GM19467 (cell line): ENCODE results near the gene TCEAL4.
"Not testable (repeated sequence)": the region's sequence is repeated elsewhere in the genome, so short reads cannot be mapped to it uniquely, and the experiment has no call there.

Experiments used
- ATAC-seq: cut with Tn5 transposase; IDR thresholded peaks from one replicate; pipeline ENCODE4 v1.9.1; 2021; ENCODE audit warnings: mild to moderate bottlenecking, moderate library complexity; ENCODE audit not compliant: unreplicated experiment

Gene TCEAL4

DNA sequence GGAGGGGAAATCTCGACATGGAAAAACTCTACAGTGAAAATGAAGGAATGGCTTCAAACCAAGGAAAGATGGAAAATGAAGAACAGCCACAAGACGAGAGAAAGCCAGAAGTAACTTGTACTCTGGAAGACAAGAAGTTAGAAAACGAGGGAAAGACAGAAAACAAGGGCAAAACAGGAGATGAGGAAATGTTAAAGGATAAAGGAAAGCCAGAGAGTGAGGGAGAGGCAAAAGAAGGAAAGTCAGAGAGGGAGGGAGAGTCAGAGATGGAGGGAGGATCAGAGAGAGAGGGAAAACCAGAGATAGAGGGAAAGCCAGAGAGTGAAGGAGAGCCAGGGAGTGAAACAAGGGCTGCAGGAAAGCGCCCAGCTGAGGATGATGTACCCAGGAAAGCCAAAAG lies 1.3 kb downstream of the TCEAL4 start:
- no peak for ATAC-seq

DNA sequence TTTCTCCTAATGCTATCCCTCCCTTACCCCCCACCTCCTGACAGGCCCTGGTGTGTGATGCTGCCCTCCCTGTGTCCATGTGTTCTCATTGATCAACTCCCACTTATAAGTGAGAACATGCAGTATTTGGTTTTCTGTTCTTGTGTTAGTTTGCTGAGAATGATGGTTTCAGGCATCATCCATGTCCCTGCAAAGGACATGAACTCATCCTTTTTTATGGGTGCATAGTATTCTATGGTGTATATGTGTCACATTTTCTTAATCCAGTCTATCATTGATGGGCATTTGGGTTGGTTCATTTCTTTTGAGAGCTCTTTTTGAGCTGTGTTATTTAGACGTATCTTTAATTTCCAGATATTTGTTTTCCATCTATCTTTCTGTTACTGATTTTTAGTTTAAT lies 7.0 kb downstream of the TCEAL4 start:
- ATAC-seq: not testable (repeated sequence)

DNA sequence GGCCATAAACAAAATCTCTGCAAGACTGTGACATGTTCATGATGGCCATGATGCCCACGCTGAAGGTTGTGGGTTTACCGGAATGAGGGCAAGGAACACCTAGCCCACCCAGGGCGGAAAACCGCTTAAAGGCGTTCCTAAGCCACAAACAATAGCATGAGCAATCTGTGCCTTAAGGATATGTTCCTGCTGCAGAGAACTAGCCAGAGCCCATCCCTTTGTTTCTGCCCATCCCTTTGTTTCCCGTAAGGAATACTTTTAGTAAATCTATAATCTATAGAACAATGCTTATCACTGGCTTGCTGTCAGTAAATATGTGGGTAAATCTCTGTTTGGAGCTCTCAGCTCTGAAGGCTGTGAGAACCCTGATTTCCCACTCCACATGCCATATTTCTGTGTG lies 9.9 kb downstream of the TCEAL4 start:
- not testable (repeated sequence) for ATAC-seq

DNA sequence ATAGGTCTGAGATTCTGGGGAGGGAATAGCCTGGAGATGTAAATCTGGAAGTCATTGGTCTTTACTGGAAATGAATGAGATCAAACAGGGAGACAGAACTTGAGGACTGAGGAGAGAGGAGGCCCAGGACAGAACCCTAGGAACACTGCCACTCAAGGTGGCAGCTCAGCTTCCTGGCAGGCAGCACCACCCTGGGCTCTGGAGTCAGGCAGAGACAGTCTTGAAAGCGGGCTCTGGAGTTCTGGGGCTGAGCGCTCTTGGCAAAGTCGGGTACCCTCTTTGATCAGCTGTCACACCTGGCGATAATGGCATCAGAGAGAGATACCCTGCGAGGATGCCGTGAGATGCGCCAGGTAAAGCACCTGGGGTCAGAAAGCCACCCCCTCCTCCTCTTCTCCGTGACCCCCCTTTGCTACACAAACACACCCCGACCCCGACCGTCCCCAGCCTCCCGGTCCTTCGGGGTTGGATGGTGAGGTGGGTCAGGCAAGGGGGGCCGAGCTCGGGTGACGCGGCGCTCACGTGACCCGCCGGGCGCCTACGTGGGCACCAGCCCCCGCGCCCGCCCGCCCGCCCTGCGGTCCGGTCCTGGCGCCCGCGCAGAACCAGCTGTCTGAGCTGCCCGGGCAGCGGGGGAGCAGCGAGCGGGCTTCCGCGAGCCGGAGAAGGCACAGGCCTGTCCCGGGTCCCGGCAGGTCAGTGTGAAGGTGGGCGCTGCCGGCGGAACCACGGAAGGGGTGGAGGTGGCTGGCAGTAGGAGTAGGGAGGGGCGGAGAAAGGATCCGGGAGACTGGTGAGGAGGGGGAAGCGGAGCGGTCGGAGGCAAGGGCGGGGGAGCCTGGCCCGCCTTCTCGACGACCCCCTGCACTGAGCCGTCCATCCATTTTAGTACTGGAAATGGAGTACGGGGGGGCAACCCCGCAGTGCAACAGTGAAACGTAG lies 22.3 kb downstream of the TCEAL4 start, which contains the start of gene TCEAL3:
Gene TCEAL3, plus strand, starts transcription at position 600 of the 942 bp plus-strand sequence. CDS start 1,102 bp downstream, outside the sequence.
- ATAC-seq: no peak

DNA sequence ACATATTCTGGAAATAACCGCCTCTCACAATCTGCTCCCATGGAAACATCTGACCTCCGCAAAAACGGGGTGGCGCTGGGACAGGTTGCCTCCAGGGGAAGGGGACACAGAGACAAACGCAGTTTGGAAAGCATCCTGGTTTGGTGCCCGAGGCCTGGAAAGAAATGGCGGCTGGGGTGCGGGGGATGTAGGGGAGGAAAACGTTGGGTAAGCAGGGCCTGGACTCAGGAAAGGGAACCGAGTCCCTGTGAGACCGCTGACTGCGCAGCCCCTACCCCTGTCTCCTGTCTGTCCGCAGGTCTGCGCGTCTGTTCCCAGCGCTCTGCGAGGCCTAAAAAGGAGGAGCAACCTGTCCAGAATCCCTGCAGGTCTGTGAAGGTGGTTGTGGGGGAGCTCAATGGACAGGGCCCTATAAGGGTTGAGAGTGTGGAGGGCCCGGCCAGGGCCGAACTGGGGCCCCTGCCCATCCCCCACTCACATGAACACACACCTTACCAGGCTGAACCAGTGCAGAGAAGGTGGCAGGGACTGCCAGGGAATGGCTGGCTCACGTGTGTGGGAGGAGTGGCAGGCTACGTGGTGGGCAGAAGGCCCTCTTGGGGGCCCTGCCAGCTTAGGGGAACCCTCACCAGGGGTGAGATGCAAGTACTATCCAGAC lies 23.1 kb downstream of the TCEAL4 start:
- no peak for ATAC-seq

DNA sequence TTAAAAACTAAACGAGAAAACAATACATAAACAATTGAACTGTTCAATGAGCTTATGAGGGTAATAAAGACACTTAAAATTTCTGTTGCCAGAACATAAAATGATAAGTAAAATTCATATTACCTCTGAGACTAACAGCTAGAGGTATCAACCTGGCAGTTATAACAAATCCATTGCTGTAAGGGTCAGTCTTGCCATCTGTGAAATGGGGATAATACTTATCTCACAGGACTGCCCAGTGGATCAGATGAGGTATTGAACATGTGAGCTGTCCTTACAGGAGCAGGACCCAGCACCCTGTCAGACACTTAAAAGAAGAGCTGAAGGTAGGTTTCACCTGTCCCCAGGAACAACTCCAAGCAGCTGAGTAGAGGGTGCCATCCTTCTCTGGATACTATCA lies 25.0 kb downstream of the TCEAL4 start:
- ATAC-seq: no peak

DNA sequence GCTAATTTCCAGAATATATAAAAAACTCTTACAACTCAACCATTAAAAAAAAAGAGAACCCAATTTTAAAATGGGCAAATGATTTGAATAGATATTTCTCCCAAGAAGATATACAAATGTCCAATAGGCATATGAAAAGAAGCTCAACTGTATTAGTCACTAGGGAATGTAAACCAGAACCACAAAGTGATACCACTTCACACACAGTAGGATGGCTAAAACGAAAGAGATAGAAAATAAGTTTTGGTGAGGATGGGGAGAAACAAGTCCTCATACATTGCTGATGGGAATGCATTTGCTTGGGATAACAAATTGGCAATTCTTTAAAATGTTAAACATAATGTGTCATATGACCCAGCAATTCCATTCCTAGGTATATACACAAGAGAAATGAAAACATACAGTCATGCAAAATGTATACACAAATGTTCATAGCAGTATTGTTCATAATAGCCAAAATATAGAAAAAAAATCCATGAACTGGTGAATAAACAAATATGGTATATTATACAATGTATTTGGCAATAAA lies 28.1 kb downstream of the TCEAL4 start:
- ATAC-seq: no peak

DNA sequence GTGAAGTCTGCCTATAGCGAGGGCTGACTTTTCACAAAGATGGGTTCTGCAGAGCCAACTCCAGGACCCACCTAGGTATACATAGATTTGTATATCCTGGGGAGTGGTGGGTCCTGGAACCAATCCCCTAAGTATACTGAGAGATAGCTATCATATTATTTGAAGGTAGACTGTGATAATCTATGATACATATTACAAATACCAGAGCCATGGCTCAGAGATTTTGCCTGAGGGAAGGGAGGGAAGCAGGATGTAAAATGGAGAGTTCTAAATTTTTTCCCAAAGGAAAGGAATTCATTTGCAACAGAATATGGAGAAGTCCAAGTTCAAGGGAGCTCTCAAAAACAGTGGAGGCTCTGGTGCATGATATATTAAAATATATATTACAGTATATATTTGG lies 29.7 kb downstream of the TCEAL4 start:
- no peak for ATAC-seq

DNA sequence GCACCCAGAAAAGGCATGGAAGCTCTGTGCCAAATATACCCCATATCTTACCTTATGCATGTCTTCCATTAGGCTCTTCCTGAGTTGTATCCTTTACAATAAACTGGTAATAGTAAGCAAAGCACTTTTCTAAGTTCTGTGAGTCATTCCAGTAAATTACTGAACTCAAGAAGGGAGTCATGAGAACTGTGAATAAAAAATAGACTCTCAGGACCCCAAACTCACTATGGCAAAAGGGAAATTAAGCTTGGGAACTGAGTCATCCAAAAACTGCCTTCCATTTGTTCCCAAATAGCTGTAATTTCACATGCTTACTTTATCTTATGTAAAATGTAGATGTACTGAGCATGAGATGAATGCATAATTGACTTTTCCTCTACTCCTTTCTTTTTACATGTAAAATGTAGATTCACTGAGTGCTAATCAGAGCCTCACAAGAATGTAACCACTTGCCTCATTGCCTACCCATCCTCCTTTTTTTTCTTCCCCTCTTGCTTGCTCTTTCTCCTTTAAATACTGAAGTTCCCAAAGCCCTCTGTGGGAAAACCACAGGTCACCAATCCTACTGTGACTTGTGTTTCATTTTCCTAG lies 30.6 kb downstream of the TCEAL4 start:
- no peak for ATAC-seq

DNA sequence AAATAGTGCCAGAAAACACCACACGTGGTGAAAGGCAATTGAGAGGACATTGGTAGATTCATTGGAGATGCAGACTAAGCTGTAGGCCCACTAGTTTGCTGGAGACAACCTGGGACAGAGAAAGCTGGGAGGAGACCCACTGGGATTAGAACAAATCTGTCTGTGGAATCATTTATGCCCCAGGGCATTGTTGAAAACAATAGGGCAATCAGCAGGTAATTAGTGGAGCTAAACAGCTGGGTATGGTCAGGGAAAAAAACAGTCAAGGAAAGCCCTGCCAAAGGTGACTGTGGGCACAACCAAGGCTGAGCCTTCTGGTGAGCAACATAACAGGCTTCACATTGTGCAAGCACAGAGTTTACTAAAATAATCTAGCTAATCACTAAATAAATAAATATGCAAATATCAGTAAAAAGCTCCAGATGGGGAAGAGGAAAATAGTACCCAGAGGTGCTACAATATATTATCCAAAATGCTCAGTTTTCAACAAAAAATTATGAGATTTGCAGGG lies 31.4 kb downstream of the TCEAL4 start:
- ATAC-seq: no peak

DNA sequence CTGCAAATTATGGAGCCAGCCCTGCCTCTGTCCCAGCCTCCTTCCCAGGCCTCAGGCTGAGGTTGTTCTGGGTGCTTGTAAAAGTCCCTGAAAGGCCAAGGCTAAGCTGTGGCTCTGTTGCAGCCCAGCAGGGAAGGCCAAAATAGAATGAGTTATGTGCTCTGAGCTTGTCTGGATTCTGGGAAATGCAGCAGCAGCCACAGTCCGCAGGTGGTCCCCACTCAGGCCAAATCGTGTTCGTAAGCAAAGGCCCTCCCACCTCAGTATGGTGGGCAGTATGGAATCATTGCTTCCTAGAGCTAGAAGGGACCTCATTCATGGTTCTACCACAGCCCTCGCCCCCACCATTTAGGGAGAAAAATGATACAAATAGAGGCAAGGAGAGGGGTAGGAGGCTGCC lies 38.8 kb downstream of the TCEAL4 start:
- no peak for ATAC-seq

DNA sequence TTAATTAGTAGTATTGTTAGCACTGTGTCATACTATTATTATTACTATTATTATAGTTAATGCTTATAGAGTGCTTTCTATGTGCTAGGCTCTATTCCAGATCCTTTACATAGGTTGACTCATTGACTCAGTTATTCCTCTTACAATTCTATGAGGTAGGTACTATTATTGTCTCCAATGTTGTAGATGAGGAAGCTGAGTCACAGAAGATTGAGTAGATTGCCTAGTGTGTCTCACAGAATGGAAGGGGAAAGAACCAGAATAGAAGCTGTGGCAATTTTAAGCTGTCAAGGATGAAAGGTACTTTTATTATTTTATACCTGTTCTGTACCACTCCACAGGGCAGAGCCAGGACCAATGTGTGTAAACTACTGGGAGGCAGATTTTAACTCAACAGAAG lies 41.5 kb downstream of the TCEAL4 start:
- ATAC-seq: no peak

DNA sequence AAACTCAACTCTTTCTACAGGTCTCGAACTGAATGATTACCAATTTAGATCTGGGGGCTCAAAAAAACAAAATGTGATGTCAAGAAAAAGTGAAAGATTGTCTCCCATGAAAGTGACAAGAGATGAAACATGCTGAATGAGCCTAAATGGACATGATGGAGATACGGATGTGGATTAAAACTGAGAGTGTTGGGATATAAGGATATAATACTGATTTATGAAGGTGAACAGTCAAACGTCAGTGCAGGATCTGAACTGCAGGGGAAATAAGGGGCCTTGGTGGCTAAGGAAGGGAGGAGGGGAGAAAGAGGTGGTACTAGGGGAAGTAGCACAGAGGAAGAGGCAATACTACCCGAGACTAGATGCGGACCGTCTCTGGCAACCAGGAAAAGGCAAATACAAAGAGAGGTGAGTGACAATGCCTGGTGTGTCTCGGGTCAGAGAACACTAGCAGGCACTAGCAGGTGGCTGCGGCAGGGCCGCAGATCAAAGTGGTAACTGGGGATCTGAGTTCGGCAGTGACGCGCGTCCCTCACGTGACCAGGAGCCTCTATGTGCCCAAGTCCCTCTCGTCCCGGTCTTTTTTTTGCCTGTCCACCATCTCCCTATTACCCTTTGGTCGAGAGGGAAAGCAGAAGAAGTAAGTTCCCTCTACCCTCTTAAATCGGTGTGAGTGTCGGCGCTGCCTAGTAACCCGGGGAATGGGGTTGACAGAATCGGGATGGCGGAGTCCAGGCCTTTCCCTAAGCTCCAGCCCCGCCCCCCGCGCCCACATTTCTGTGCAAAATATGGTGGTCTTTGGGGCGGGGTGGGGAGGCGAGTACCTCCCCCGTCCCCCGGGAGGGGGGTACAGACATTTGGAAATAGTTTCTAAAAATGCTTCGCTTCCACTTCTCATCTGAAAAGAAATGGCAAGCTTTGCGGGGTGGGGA lies 43.3 kb downstream of the TCEAL4 start, which contains the start of gene TCEAL1:
Gene TCEAL1, plus strand, starts transcription at position 590 of the 932 bp plus-strand sequence. CDS start 942 bp downstream, outside the sequence.
- peak; percentile 68 for ATAC-seq

DNA sequence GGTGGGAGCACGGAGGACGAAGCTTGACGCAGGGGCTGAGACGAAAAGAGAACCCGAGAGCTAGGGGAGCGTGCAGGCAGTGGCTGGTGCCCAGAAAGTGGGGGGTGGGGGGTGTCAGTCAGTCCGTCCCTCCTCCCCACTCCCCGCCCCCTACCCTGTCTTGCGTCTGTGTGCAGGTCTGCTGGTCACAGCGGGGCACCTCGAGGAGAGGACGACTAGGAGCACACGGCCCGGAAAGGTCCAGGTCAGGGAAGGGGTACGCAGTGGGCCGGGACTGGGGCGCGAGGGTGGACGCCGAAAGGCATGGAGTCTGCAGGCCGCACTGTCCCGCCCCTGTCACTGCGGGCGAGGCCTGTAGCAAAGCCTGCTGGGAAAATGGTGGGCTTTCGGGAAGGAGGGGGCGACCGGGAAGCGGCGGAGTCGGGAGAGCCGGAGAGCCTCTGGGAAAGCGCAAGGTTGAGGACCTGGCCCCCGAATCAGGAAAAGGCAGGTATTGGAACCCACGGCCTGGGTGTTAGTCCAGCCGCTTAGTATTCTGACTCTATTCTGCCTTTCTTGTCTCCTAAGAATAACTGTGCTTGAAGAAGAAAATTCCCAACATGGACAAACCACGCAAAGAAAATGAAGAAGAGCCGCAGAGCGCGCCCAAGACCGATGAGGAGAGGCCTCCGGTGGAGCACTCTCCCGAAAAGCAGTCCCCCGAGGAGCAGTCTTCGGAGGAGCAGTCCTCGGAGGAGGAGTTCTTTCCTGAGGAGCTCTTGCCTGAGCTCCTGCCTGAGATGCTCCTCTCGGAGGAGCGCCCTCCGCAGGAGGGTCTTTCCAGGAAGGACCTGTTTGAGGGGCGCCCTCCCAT lies 44.2 kb downstream of the TCEAL4 start:
- ATAC-seq: no peak

DNA sequence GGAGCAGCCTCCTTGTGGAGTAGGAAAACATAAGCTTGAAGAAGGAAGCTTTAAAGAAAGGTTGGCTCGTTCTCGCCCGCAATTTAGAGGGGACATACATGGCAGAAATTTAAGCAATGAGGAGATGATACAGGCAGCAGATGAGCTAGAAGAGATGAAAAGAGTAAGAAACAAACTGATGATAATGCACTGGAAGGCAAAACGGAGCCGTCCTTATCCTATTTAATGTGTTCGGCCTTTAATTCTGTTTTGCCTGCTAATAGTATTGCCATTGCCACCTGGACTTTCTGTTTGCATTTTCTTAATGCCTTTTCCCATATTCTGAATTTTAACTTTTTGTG lies 44.8 kb downstream of the TCEAL4 start:
- no peak for ATAC-seq

DNA sequence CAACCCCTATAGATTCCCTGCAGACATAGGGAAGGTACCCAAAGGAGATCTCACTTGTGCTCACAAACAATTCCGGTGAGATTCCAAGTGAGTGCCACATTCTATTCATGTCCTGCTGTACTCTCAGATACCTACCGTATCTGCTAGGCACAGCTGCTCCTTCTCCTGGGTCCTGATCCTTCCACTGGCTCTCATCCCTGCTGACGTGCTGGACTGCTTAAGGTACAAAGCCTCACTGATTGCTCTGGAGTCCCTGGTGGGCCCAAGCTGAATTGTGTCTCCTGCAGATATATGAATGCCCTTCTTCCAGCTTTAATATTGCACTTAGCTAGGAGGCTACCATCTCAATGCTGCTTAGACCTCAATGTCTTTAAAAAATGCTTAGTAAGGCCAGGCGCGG lies 45.8 kb downstream of the TCEAL4 start:
- no peak for ATAC-seq

DNA sequence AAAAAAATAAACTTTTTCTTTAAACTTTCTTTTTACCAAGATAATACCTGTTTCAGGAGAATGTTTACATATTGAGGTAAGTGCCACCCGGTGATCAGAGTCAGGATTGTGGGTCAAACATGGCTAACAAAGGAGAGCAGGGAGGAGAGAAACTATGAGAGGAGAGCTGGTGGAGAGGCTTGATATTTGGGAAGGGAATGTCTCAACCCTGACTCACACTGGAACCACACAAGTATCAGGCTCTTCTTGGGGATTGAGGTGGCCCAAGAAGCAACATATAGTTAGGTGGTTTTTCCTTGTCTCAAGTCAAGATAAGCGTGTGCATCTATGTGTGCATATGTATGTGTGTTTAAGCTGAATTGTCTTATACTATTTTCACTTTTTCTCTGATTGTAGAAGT lies 50.1 kb downstream of the TCEAL4 start:
- ATAC-seq: no peak
